ENCODE results near the gene DLG2. TPM values are rescaled to one million over a fixed set of nuclear protein-coding genes. Genes with fewer than 3 reads are reported as not detected.

The DLG2 gene
- polyA plus RNA-seq, 3 donors, result 0.24 to 0.39 TPM; not detected in 1

DNA sequence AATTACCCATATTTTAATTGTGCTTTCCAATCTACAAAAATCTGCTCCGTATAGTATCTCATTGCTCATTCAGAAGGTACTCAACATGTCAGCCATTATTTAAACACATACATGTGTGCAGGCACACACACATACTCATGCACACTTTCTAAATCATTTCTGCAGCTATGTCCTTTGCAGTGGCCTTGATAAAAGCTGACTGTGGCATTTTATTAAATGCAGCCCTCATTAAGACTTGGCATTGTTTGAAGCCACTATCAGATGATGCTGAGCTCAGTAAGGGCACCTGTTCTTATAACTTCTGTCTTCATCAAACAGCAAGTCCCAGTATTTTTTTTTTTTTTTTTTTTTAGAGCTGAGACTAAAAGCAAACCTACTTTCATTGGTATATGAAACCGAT lies 1269.1 kb downstream of the DLG2 start:
- intact Hi-C loops (cut with micrococcal nuclease), result no loop called here
- Mint-ChIP-seq H3K9me3 (peaks cover 0 to 3% (median 0%) of the 10 kb centered on the region in 7 donors), H3K4me3 (no peak overlapping the region), H3K27ac (no peak overlapping the region), H3K4me1 (no peaks in the 10 kb centered on the region), H3K36me3 (no peaks in the 10 kb centered on the region), H3K27me3 (ENCODE audit: low read depth in 3 of 3) (peaks cover 0 to 2% (median 0%) of the 10 kb centered on the region in 3 donors)
- no peaks in the 10 kb centered on the region for H3K27me3 ChIP-seq (ENCODE audit: control insufficient read depth in 2 of 2, insufficient read depth in 2 of 2, low read length in 2 of 2)
- H4K20me1 ChIP-seq (ENCODE audit: insufficient read depth, low read length), result no peaks in the 10 kb centered on the region
- no peaks in the 10 kb centered on the region for H3K4me1 ChIP-seq (ENCODE audit: control insufficient read depth in 1 of 2, insufficient read depth in 2 of 2, low read length in 2 of 2)
- H3K9ac ChIP-seq (ENCODE audit: insufficient read depth, low read length, poor library complexity, severe bottlenecking), result no peak overlapping the region
- no peak overlapping the region for H3K4me3 ChIP-seq (replicated peaks in 1 of 3; ENCODE audit: low read depth in 2 of 3, low read length in 3 of 3)
- H2AFZ ChIP-seq (ENCODE audit: insufficient read depth, low read depth, low read length, poor library complexity, severe bottlenecking), result no peak overlapping the region
- H3K9me3 ChIP-seq (replicated peaks in 1 of 2; ENCODE audit: control insufficient read depth in 1 of 2, insufficient read depth in 1 of 2, low read length in 2 of 2), result no peaks in the 10 kb centered on the region
- DNase-seq, result no peak
- H3K27ac ChIP-seq (ENCODE audit: low read depth in 1 of 2, low read length in 2 of 2), result no peak overlapping the region
- TF ChIP-seq, protein P1, sequence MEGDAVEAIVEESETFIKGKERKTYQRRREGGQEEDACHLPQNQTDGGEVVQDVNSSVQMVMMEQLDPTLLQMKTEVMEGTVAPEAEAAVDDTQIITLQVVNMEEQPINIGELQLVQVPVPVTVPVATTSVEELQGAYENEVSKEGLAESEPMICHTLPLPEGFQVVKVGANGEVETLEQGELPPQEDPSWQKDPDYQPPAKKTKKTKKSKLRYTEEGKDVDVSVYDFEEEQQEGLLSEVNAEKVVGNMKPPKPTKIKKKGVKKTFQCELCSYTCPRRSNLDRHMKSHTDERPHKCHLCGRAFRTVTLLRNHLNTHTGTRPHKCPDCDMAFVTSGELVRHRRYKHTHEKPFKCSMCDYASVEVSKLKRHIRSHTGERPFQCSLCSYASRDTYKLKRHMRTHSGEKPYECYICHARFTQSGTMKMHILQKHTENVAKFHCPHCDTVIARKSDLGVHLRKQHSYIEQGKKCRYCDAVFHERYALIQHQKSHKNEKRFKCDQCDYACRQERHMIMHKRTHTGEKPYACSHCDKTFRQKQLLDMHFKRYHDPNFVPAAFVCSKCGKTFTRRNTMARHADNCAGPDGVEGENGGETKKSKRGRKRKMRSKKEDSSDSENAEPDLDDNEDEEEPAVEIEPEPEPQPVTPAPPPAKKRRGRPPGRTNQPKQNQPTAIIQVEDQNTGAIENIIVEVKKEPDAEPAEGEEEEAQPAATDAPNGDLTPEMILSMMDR (IDR thresholded peaks at IDR 0.05), result no peak
- no peaks in the 10 kb centered on the region for H3K36me3 ChIP-seq (replicated peaks in 1 of 2; ENCODE audit: control insufficient read depth in 1 of 2, insufficient read depth in 2 of 2, low read length in 2 of 2)
- no CpG with 5 or more reads among the region's 2 CpGs for WGBS (ENCODE audit: insufficient coverage)
- H3K4me2 ChIP-seq (replicated peaks; ENCODE audit: extremely low read depth, low read length, poor library complexity, severe bottlenecking), result no peak overlapping the region
- H3K79me2 ChIP-seq (ENCODE audit: insufficient read depth, low read length), result no peaks in the 10 kb centered on the region

DNA sequence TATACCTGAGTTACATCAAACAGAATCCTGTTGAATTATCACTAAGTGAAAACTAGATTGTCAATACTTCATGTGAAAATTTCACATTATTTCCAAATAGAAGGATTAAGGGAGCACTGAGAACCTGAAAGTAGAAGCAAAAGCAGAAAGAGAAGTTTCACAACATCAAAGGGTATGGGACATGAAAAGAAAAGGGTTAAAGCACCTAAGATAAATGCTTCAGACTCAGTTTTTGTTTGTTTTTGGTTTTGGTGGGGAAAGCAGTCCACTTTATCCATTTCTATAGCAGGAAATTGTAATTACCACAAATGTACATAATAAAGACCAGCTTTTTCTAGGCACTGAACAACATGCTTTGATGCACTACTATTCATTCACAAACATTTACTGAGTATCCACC lies 1271.2 kb downstream of the DLG2 start:
- Mint-ChIP-seq H3K27ac (no peak overlapping the region), H3K9me3 (peaks cover 0 to 5% (median 0%) of the 10 kb centered on the region in 7 donors), H3K27me3 (ENCODE audit: low read depth in 3 of 3) (peaks cover 0 to 2% (median 0%) of the 10 kb centered on the region in 3 donors), H3K4me3 (no peak overlapping the region), H3K36me3 (no peaks in the 10 kb centered on the region), H3K4me1 (no peaks in the 10 kb centered on the region)
- H4K20me1 ChIP-seq (ENCODE audit: insufficient read depth, low read length), result no peaks in the 10 kb centered on the region
- H3K4me2 ChIP-seq (replicated peaks; ENCODE audit: extremely low read depth, low read length, poor library complexity, severe bottlenecking), result no peak overlapping the region
- no peaks in the 10 kb centered on the region for H3K4me1 ChIP-seq (ENCODE audit: control insufficient read depth in 1 of 2, insufficient read depth in 2 of 2, low read length in 2 of 2)
- no peaks in the 10 kb centered on the region for H3K36me3 ChIP-seq (replicated peaks in 1 of 2; ENCODE audit: control insufficient read depth in 1 of 2, insufficient read depth in 2 of 2, low read length in 2 of 2)
- TF ChIP-seq, protein P1 (IDR thresholded peaks at IDR 0.05), result no peak
- H3K9ac ChIP-seq (ENCODE audit: insufficient read depth, low read length, poor library complexity, severe bottlenecking), result no peak overlapping the region
- H3K27ac ChIP-seq (ENCODE audit: low read depth in 1 of 2, low read length in 2 of 2), result no peak overlapping the region
- H2AFZ ChIP-seq (ENCODE audit: insufficient read depth, low read depth, low read length, poor library complexity, severe bottlenecking), result no peak overlapping the region
- H3K9me3 ChIP-seq (replicated peaks in 1 of 2; ENCODE audit: control insufficient read depth in 1 of 2, insufficient read depth in 1 of 2, low read length in 2 of 2), result no peaks in the 10 kb centered on the region
- DNase-seq, result no peak
- no peaks in the 10 kb centered on the region for H3K27me3 ChIP-seq (ENCODE audit: control insufficient read depth in 2 of 2, insufficient read depth in 2 of 2, low read length in 2 of 2)
- intact Hi-C loops (cut with micrococcal nuclease), result no loop called here
- no peaks in the 10 kb centered on the region for H3K79me2 ChIP-seq (ENCODE audit: insufficient read depth, low read length)
- H3K4me3 ChIP-seq (replicated peaks in 1 of 3; ENCODE audit: low read depth in 2 of 3, low read length in 3 of 3), result no peak overlapping the region

All from CD14-positive monocyte (primary cell).